ENCODE measurements around the gene SLC24A3.

GRCh38 chr20:19405958-19406357 lies 193.5 kb downstream of the SLC24A3 start:
- TF ChIP-seq CTCF (IDR thresholded peaks at IDR 0.05) (no peak), POLR2A (IDR thresholded peaks at IDR 0.05) (no peak)
